ENCODE data around the gene FGD4. TPM values are rescaled to one million over a fixed set of nuclear protein-coding genes. Genes with fewer than 3 reads are reported as not detected.
"Not testable (repeated sequence)": the region's sequence is repeated elsewhere in the genome, so short reads cannot be mapped to it uniquely, and the experiment has no call there.

The FGD4 gene
- total RNA-seq, 4 donors from 2014 or later: 85.8 to 135 (median 123) TPM

DNA sequence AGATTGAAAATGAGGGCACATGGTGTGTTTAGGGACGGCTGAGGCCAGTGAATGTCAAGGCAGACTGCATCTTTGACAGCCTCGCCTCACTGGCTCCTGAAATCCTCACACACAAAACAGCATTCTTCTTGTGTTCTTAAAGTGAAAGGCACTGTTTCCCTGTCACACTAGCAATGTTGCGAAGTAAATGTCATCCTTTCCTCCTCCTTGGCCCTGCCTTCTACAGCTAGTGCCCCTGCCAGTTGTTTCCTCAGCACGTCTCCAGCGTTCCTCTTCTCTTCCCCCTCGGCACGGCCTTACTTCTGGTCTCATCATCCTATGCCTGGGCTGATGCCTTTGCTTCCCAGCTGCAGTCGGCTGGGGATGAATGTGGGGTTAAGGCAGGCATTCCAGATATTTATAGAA is 150.3 kb downstream of the FGD4 start:
- Histone ChIP-seq H3K27me3 (no peaks in the 10 kb centered on the region), H3K4me1 (peaks cover 0 to 34% (median 0%) of the 10 kb centered on the region in 4 donors), H3K36me3 (no peaks in the 10 kb centered on the region), H3K27ac (peak overlapping the region; percentile 12 to 51 (median 27)), H3K4me3 (no peak overlapping the region), H3K9me3 (no peaks in the 10 kb centered on the region)
- DNase-seq: no peak
- TF ChIP-seq, protein P1, sequence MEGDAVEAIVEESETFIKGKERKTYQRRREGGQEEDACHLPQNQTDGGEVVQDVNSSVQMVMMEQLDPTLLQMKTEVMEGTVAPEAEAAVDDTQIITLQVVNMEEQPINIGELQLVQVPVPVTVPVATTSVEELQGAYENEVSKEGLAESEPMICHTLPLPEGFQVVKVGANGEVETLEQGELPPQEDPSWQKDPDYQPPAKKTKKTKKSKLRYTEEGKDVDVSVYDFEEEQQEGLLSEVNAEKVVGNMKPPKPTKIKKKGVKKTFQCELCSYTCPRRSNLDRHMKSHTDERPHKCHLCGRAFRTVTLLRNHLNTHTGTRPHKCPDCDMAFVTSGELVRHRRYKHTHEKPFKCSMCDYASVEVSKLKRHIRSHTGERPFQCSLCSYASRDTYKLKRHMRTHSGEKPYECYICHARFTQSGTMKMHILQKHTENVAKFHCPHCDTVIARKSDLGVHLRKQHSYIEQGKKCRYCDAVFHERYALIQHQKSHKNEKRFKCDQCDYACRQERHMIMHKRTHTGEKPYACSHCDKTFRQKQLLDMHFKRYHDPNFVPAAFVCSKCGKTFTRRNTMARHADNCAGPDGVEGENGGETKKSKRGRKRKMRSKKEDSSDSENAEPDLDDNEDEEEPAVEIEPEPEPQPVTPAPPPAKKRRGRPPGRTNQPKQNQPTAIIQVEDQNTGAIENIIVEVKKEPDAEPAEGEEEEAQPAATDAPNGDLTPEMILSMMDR (IDR thresholded peaks at IDR 0.05): no peak
- no peak for TF ChIP-seq POLR2A (IDR thresholded peaks at IDR 0.05)

GRCh38 chr12:32551058-32551457 is 151.7 kb downstream of the FGD4 start:
- Histone ChIP-seq H3K36me3 (no peaks in the 10 kb centered on the region), H3K27ac (no peak overlapping the region), H3K9me3 (no peaks in the 10 kb centered on the region), H3K4me3 (no peak overlapping the region), H3K27me3 (no peaks in the 10 kb centered on the region), H3K4me1 (peaks cover 0 to 24% (median 0%) of the 10 kb centered on the region in 4 donors)
- TF ChIP-seq, protein P1 (IDR thresholded peaks at IDR 0.05): no peak
- no peak for TF ChIP-seq POLR2A (IDR thresholded peaks at IDR 0.05)
- DNase-seq: no peak

DNA sequence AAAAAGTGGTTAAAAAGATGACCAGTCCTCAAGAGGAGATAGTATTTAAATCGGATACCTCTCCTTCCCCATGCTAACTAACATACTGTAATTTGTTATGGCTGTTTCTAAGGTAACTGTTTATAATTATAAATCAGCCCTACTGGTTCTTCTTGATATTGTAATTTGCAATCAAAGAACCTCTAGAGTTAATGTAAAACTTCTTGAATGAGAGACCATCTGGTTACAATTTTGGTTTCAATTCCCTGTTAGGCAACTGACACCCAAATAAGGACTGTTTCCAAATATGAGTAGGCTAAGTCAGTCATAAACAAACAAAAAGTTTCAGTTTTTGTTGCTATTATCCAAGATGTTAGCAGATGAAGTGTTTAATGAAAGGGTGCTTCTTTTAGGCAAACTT is 159.5 kb downstream of the FGD4 start:
- H3K4me3 ChIP-seq: no peak overlapping the region
- no peaks in the 10 kb centered on the region for H3K9me3 ChIP-seq
- no peaks in the 10 kb centered on the region for H3K27me3 ChIP-seq
- no peak for DNase-seq
- peak overlapping the region; percentile 29 to 61 (median 32) for H3K27ac ChIP-seq
- H3K36me3 ChIP-seq: no peaks in the 10 kb centered on the region
- H3K4me1 ChIP-seq: peaks cover 0 to 8% (median 2%) of the 10 kb centered on the region in 4 donors
- TF ChIP-seq, protein P1 (IDR thresholded peaks at IDR 0.05): peak in 2 of 6 experiments; percentile 8 to 18
- TF ChIP-seq POLR2A (IDR thresholded peaks at IDR 0.05): no peak

DNA sequence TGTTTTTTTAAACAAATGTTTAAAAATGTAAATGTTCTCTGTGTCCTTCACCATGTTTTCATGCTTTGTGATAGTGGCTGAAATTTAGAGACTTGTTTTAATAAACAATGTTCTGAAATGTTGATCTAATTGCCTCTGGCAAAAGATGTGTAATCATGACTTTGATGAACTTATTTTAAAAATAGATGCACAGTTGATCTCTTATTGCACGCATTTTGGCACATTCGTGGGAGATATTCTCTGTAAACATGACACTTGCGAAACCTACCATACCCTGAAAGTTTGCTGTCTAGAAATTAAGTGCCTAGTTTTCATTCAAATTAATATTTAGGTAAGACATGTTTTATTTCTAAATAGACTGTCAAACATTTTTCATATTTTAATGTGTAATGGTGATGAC is 160.1 kb downstream of the FGD4 start:
- Histone ChIP-seq H3K4me1 (peaks cover 0 to 8% (median 2%) of the 10 kb centered on the region in 4 donors), H3K4me3 (no peak overlapping the region), H3K36me3 (no peaks in the 10 kb centered on the region), H3K27ac (peak overlapping the region in 3 of 4 donors; percentile 29 to 49 (median 32)), H3K27me3 (no peaks in the 10 kb centered on the region), H3K9me3 (no peaks in the 10 kb centered on the region)
- no peak for DNase-seq
- TF ChIP-seq POLR2A (IDR thresholded peaks at IDR 0.05): no peak
- TF ChIP-seq, protein P1 (IDR thresholded peaks at IDR 0.05): no peak

DNA sequence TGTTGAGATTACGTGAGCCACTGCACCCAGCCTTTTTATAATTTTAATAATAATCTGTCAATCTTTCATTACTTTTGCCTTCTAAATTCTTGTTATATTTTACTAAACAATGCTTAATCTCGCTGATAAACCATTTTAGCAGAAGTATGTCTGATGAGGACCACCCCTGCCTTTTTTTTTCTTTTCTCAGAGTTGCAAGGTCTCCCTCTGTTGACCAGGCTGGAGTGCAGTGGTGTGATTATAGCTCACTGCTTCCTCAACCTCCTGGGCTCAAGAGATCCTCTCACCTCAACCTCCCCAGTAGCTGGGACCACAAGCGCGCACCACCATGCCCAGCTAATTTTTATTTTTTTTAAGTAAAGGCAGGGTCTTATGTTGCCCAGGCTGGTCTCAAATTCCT is 161.2 kb downstream of the FGD4 start:
- Histone ChIP-seq H3K27ac (no peak overlapping the region), H3K9me3 (no peaks in the 10 kb centered on the region), H3K27me3 (no peaks in the 10 kb centered on the region), H3K36me3 (peaks cover 0 to 8% (median 0%) of the 10 kb centered on the region in 3 donors), H3K4me1 (peaks cover 0 to 8% (median 2%) of the 10 kb centered on the region in 4 donors), H3K4me3 (no peak overlapping the region)
- DNase-seq: no peak
- TF ChIP-seq, protein P1 (IDR thresholded peaks at IDR 0.05): no peak
- TF ChIP-seq POLR2A (IDR thresholded peaks at IDR 0.05): no peak

DNA sequence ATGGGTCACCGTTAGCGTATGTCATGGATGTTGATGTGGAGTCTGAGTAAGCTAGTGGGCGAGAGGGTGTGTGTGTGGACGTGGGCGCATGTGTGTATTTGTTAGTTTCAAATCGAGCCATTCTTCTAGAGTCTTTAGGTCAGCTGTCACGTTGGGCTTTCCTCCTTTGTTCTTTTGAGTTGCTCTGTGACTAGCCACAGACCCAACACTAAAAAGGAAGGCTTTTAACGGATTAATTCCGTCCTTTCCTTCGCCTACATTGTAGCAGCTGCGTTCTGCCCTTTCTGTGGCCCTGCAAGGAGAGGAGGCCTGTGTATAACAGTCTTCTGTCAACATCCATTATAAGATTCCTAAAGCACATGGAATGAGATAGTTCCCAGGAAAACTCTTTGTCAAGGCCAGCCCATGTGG is 162.6 kb downstream of the FGD4 start:
- H3K4me1 ChIP-seq: peaks cover 0 to 17% (median 2%) of the 10 kb centered on the region in 4 donors
- no peaks in the 10 kb centered on the region for H3K9me3 ChIP-seq
- H3K27me3 ChIP-seq: no peaks in the 10 kb centered on the region
- H3K27ac ChIP-seq: peak overlapping the region in 2 of 4 donors; percentile 39 to 56
- peaks cover 0 to 8% (median 0%) of the 10 kb centered on the region in 3 donors for H3K36me3 ChIP-seq
- TF ChIP-seq, protein P1 (IDR thresholded peaks at IDR 0.05): no peak
- no peak for TF ChIP-seq POLR2A (IDR thresholded peaks at IDR 0.05)
- no peak overlapping the region for H3K4me3 ChIP-seq
- DNase-seq: no peak

DNA sequence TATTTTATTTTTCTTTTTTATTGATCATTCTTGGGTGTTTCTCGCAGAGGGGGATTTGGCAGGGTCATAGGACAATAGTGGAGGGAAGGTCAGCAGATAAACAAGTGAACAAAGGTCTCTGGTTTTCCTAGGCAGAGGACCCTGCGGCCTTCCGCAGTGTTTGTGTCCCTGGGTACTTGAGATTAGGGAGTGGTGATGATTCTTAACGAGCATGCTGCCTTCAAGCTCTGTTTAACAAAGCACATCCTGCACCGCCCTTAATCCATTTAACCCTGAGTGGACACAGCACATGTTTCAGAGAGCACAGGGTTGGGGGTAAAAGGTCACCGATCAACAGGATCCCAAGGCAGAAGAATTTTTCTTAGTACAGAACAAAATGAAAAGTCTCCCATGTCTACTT is 163.1 kb downstream of the FGD4 start:
- peaks cover 0 to 22% (median 2%) of the 10 kb centered on the region in 4 donors for H3K4me1 ChIP-seq
- not testable (repeated sequence) for DNase-seq, H3K9me3 ChIP-seq, H3K36me3 ChIP-seq, H3K4me3 ChIP-seq, H3K27me3 ChIP-seq
- H3K27ac ChIP-seq: peak overlapping the region in 1 of 4 donors; percentile 39
